HEK293 (cell line): Measurements from ENCODE around the gene GJA9.

Experiments used
- CTCF ChIA-PET: fragments of 350-600 bp; formaldehyde crosslinking; extraction: SDS; loops from one replicate; lab custom pipeline; 2021; ENCODE audit warnings: antibody characterized with exemption; lab: Yijun Ruan, JAX
- POLR2A ChIA-PET: fragments of 300-600 bp; formaldehyde crosslinking; extraction: SDS; loops from one replicate; lab custom pipeline; 2020; ENCODE audit warnings: antibody characterized with exemption, inconsistent platforms; lab: Yijun Ruan, JAX
- H3K27ac ChIP-seq: fragments of 200-500 bp; sonication (Bioruptor generic); 2 replicates; pipeline ENCODE4 v1.5.1; 2014; ENCODE audit warnings: low read depth, low read length, control low read depth, inconsistent platforms; ENCODE audit errors: extremely low read depth
- H3K36me3 ChIP-seq, 2 experiments: fragments of 200-500 bp in 1 of 2; sonication (Bioruptor generic) in 1 of 2; 1 replicate in 1 of 2; 2 replicates in 1 of 2; pipeline ENCODE4 v1.5.1; 2014 to 2017; ENCODE audit warnings: inconsistent platforms in 2 of 2, low read length in 2 of 2; ENCODE audit not compliant: control insufficient read depth in 2 of 2, insufficient read depth in 1 of 2
- H3K4me1 ChIP-seq: fragments of 200-500 bp; sonication (Bioruptor generic); 2 replicates; pipeline ENCODE4 v1.5.1; 2014; ENCODE audit warnings: mild to moderate bottlenecking, low read length, inconsistent platforms; ENCODE audit not compliant: control insufficient read depth, insufficient read depth
- H3K4me3 ChIP-seq: 2 replicates; pipeline ENCODE4 v1.5.1; 2011; ENCODE audit warnings: low read depth, mild to moderate bottlenecking, control low read depth, low read length, moderate library complexity
- H3K9me3 ChIP-seq: fragments of 200-500 bp; sonication (Bioruptor generic); 2 replicates; pipeline ENCODE4 v1.5.1; 2014; ENCODE audit warnings: low read depth, low read length, inconsistent platforms; ENCODE audit not compliant: control insufficient read depth, insufficient read depth
- KLF1 ChIP-seq: fragments of 450-650 bp; formaldehyde crosslinking; IDR thresholded peaks from 2 replicates; pipeline ENCODE4 v1.5.1; 2016; ENCODE audit warnings: missing biosample characterization, missing genetic modification characterization
- SETDB1 ChIP-seq: IDR thresholded peaks from one replicate; pipeline ENCODE4 v1.6.1; 2017; ENCODE audit warnings: mild to moderate bottlenecking, low read length, moderate library complexity, mixed read lengths; ENCODE audit not compliant: insufficient read length
- SP2 ChIP-seq: fragments of 450-650 bp; formaldehyde crosslinking; IDR thresholded peaks from 2 replicates; pipeline ENCODE4 v1.5.1; 2016; ENCODE audit warnings: missing biosample characterization, missing genetic modification characterization
- YY1 ChIP-seq: fragments of 450-650 bp; formaldehyde crosslinking; IDR thresholded peaks from 2 replicates; pipeline ENCODE4 v1.5.1; 2018; ENCODE audit warnings: missing biosample characterization, missing genetic modification characterization
- ZBTB21 ChIP-seq: fragments of 450-650 bp; formaldehyde crosslinking; IDR thresholded peaks from 2 replicates; pipeline ENCODE4 v1.5.1; 2017; ENCODE audit warnings: missing biosample characterization, missing genetic modification characterization
- ZNF10 ChIP-seq: fragments of 450-650 bp; formaldehyde crosslinking; IDR thresholded peaks from 2 replicates; pipeline ENCODE4 v1.5.1; 2017; ENCODE audit warnings: missing biosample characterization, missing genetic modification characterization
- ZNF2 ChIP-seq: fragments of 450-650 bp; formaldehyde crosslinking; IDR thresholded peaks from 2 replicates; pipeline ENCODE4 v1.5.1; 2016; ENCODE audit warnings: missing biosample characterization, missing genetic modification characterization
- ZNF248 ChIP-seq: fragments of 450-650 bp; formaldehyde crosslinking; IDR thresholded peaks from 2 replicates; pipeline ENCODE4 v1.5.1; 2017; ENCODE audit warnings: missing biosample characterization, missing genetic modification characterization
- ZNF302 ChIP-seq: fragments of 450-650 bp; formaldehyde crosslinking; IDR thresholded peaks from 2 replicates; pipeline ENCODE4 v1.5.1; 2016; ENCODE audit warnings: missing biosample characterization, missing genetic modification characterization, low read depth
- ZNF341 ChIP-seq: fragments of 450-650 bp; formaldehyde crosslinking; IDR thresholded peaks from 2 replicates; pipeline ENCODE4; 2016; ENCODE audit warnings: low read depth, missing biosample characterization, missing genetic modification characterization
- ZNF350 ChIP-seq: fragments of 450-650 bp; formaldehyde crosslinking; IDR thresholded peaks from 2 replicates; pipeline ENCODE4 v1.5.0; 2017; ENCODE audit warnings: missing biosample characterization, mild to moderate bottlenecking, missing genetic modification characterization
- ZNF416 ChIP-seq: fragments of 450-650 bp; formaldehyde crosslinking; IDR thresholded peaks from 2 replicates; pipeline ENCODE4 v1.5.1; 2016; ENCODE audit warnings: missing biosample characterization, missing genetic modification characterization
- ZNF571 ChIP-seq: fragments of 450-650 bp; formaldehyde crosslinking; IDR thresholded peaks from 2 replicates; pipeline ENCODE4 v1.5.0; 2017; ENCODE audit warnings: missing biosample characterization, missing genetic modification characterization
- ZNF629 ChIP-seq: fragments of 450-650 bp; formaldehyde crosslinking; IDR thresholded peaks from 2 replicates; pipeline ENCODE4 v1.5.1; 2017; ENCODE audit warnings: missing biosample characterization, missing genetic modification characterization
- ZNF664 ChIP-seq: fragments of 450-650 bp; formaldehyde crosslinking; IDR thresholded peaks from 2 replicates; pipeline ENCODE4 v1.5.1; 2016; ENCODE audit warnings: missing biosample characterization, missing genetic modification characterization
- ZSCAN30 ChIP-seq: fragments of 450-650 bp; IDR thresholded peaks from 2 replicates; pipeline ENCODE4 v1.5.1; 2018; ENCODE audit warnings: missing biosample characterization, mild to moderate bottlenecking, missing genetic modification characterization, moderate library complexity
- TF ChIP-seq, protein P1 (sequence below): fragments of 450-650 bp; formaldehyde crosslinking; IDR thresholded peaks from 2 replicates; pipeline ENCODE4 v1.5.1; 2016; ENCODE audit warnings: missing biosample characterization, missing genetic modification characterization
- TF ChIP-seq, protein P2 (sequence below): fragments of 450-650 bp; formaldehyde crosslinking; IDR thresholded peaks from 2 replicates; pipeline ENCODE4 v1.5.1; 2017; ENCODE audit warnings: missing biosample characterization, missing genetic modification characterization
- TF ChIP-seq, protein P3 (sequence below): fragments of 450-650 bp; formaldehyde crosslinking; IDR thresholded peaks from 2 replicates; pipeline ENCODE4 v1.5.0; 2017; ENCODE audit warnings: missing biosample characterization, missing genetic modification characterization, borderline replicate concordance

The GJA9 gene

DNA sequence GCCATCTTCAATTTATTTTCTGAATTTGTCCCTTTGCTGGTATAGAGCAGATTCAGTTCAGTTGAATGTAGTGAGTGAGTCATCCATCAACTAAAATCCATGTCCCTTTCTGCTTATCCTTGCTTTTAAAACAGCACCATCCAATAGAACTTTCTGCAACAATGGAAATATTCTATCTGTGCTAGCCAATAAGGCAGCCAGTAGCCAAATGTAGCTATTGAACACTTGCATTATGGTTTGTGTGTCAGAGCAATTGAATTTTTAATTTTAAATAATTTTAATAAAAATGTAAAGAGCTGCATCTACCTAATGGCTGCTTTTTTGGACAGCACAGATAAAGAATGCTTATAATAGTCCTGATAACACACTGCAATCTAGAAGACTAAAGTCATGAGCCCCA, at the start of gene GJA9:
GJA9 (minus strand) TSS at position 101 of the 400 bp plus-strand sequence. CDS start 5,489 bp downstream, outside the sequence.
- Histone ChIP-seq H3K36me3 (no peaks in the 10 kb centered on the region; a peak in 1 of 3 replicates), H3K27ac (no peak within 1 kb of the TSS), H3K4me3 (no peak within 1 kb of the TSS), H3K9me3 (no peaks in the 10 kb centered on the region), H3K4me1 (no peaks in the 10 kb centered on the region)
- POLR2A ChIA-PET: interaction anchor here (0.8 to 1.1 kb wide), 2 partner anchors 8 to 115 kb away, joined by 3 to 6 read pairs; partner anchors contain the start of gene MYCBP
- TF ChIP-seq, protein P1, sequence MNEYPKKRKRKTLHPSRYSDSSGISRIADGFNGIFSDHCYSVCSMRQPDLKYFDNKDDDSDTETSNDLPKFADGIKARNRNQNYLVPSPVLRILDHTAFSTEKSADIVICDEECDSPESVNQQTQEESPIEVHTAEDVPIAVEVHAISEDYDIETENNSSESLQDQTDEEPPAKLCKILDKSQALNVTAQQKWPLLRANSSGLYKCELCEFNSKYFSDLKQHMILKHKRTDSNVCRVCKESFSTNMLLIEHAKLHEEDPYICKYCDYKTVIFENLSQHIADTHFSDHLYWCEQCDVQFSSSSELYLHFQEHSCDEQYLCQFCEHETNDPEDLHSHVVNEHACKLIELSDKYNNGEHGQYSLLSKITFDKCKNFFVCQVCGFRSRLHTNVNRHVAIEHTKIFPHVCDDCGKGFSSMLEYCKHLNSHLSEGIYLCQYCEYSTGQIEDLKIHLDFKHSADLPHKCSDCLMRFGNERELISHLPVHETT: no peak
- TF ChIP-seq SETDB1 (no peak), ZSCAN30 (tag by site-specific recombination) (no peak), ZNF248 (tag by site-specific recombination) (no peak), YY1 (tag by site-specific recombination) (no peak), ZNF571 (tag by site-specific recombination) (no peak), ZNF664 (no peak), KLF1 (tag by site-specific recombination) (no peak), ZNF10 (no peak), ZBTB21 (tag by site-specific recombination) (no peak)
- TF ChIP-seq, protein P2, sequence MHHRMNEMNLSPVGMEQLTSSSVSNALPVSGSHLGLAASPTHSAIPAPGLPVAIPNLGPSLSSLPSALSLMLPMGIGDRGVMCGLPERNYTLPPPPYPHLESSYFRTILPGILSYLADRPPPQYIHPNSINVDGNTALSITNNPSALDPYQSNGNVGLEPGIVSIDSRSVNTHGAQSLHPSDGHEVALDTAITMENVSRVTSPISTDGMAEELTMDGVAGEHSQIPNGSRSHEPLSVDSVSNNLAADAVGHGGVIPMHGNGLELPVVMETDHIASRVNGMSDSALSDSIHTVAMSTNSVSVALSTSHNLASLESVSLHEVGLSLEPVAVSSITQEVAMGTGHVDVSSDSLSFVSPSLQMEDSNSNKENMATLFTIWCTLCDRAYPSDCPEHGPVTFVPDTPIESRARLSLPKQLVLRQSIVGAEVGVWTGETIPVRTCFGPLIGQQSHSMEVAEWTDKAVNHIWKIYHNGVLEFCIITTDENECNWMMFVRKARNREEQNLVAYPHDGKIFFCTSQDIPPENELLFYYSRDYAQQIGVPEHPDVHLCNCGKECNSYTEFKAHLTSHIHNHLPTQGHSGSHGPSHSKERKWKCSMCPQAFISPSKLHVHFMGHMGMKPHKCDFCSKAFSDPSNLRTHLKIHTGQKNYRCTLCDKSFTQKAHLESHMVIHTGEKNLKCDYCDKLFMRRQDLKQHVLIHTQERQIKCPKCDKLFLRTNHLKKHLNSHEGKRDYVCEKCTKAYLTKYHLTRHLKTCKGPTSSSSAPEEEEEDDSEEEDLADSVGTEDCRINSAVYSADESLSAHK (tag by site-specific recombination): no peak
- CTCF ChIA-PET: interaction anchor here (0.6 to 2.0 kb wide), 3 partner anchors 12 to 380 kb away, joined by 3 to 6 read pairs (median 4); no protein-coding TSS in a partner anchor

DNA sequence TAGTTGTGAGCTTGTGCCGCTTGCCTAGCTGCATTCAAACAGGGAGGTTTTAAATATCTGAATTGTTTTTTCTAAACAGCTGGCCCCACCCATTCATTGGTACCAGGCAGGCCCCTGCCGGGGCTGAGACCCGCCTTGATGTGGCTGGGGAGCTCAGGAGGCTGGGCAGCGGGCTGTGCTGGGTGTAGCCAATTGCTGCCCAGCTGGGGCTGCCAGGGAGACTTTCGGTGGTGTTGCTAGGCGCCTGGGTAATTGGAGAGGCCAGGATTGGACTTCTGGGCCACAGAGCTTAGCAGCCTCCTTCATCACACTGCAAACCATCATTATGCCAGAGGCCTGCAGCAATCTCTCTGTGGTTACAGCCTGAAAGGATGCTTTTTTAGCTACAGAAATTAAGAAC, 48.1 kb upstream of the GJA9 start:
- TF ChIP-seq, protein P3, sequence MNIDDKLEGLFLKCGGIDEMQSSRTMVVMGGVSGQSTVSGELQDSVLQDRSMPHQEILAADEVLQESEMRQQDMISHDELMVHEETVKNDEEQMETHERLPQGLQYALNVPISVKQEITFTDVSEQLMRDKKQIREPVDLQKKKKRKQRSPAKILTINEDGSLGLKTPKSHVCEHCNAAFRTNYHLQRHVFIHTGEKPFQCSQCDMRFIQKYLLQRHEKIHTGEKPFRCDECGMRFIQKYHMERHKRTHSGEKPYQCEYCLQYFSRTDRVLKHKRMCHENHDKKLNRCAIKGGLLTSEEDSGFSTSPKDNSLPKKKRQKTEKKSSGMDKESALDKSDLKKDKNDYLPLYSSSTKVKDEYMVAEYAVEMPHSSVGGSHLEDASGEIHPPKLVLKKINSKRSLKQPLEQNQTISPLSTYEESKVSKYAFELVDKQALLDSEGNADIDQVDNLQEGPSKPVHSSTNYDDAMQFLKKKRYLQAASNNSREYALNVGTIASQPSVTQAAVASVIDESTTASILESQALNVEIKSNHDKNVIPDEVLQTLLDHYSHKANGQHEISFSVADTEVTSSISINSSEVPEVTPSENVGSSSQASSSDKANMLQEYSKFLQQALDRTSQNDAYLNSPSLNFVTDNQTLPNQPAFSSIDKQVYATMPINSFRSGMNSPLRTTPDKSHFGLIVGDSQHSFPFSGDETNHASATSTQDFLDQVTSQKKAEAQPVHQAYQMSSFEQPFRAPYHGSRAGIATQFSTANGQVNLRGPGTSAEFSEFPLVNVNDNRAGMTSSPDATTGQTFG (tag by site-specific recombination): no peak
- TF ChIP-seq ZNF341 (tag by site-specific recombination) (no peak), ZNF302 (tag by site-specific recombination) (no peak), ZNF10 (no peak), SP2 (tag by site-specific recombination) (peak; percentile 24; the same call in 1 of the 2 replicates), KLF1 (tag by site-specific recombination) (0 out of 2 replicates have a peak, but pooled peaks have one; percentile 20), ZNF2 (tag by site-specific recombination) (no peak), ZNF350 (no peak), ZNF629 (tag by site-specific recombination) (no peak), ZNF416 (no peak)
- TF ChIP-seq, all 188 proteins: peak for 2
- POLR2A ChIA-PET: no interaction called here
- H3K4me1 ChIP-seq: no peaks in the 10 kb centered on the region
- H3K36me3 ChIP-seq: no peaks in the 10 kb centered on the region
- no peak overlapping the region for H3K27ac ChIP-seq
- CTCF ChIA-PET: interaction anchor here (0.7 kb wide), 1 partner anchor 200 kb away, joined by 3 read pairs; no protein-coding TSS in a partner anchor
- H3K4me3 ChIP-seq: no peak overlapping the region
- no peaks in the 10 kb centered on the region for H3K9me3 ChIP-seq
